GM18507 (cell line): ENCODE measurements around the gene GPR108.
"Not testable (repeated sequence)": the region's sequence is repeated elsewhere in the genome, so short reads cannot be mapped to it uniquely, and the experiment has no call there.

Experiments
- DNase-seq: peaks from one replicate; pipeline ENCODE4 v3.0.0; 2011; ENCODE audit warnings: low read depth; ENCODE audit not compliant: insufficient read length; ENCODE audit errors: extremely low spot score
- FAIRE-seq: peaks from 2 replicates; lab custom pipeline; 2011; peaks lifted over from hg19 to GRCh38; lab: Jason Lieb, UNC

GPR108 gene

GRCh38 chr19:6737284-6737872 lies at the start of gene GPR108:
Gene GPR108, minus strand, starts transcription at chr19:6737580. Its CDS starts 4 bp downstream, at chr19:6737576.
- DNase-seq (peak; percentile 91), FAIRE-seq (peak; percentile 100)

- no peak for DNase-seq
- FAIRE-seq = peak; percentile 24
Observed at GRCh38 chr19:6779206-6779605, 41.8 kb upstream of the GPR108 start.

GRCh38 chr19:6778386-6778785 lies 41.0 kb upstream of the GPR108 start:
- DNase-seq (no peak), FAIRE-seq (no peak)

- no peak for FAIRE-seq
- no peak for DNase-seq
Observed at GRCh38 chr19:6777434-6777833, 40.1 kb upstream of the GPR108 start.

GRCh38 chr19:6776999-6777398 lies 39.6 kb upstream of the GPR108 start:
- DNase-seq (no peak), FAIRE-seq (no peak)

GRCh38 chr19:6776045-6776444 lies 38.7 kb upstream of the GPR108 start:
- not testable (repeated sequence) for FAIRE-seq, DNase-seq

GRCh38 chr19:6774821-6775707 lies 37.7 kb upstream of the GPR108 start:
- no peak for DNase-seq

GRCh38 chr19:6773323-6773931 lies 36.0 kb upstream of the GPR108 start:
- FAIRE-seq (peak; percentile 76), DNase-seq (no peak)

More at GRCh38 chr19:6774821-6775707, 37.7 kb upstream of the GPR108 start:
- FAIRE-seq = no peak

GRCh38 chr19:6772866-6773322 lies 35.5 kb upstream of the GPR108 start:
- FAIRE-seq (no peak), DNase-seq (no peak)

GRCh38 chr19:6772028-6772865 lies 34.9 kb upstream of the GPR108 start, which contains the start of gene VAV1:
Gene VAV1, plus strand, starts transcription at chr19:6772708. Its CDS starts 100 bp downstream, at chr19:6772808.
- FAIRE-seq (peak; percentile 81), DNase-seq (peak; percentile 83)

- FAIRE-seq = not testable (repeated sequence)
Observed at GRCh38 chr19:6771648-6772027, 34.3 kb upstream of the GPR108 start.

GRCh38 chr19:6769006-6769619 lies 31.7 kb upstream of the GPR108 start:
- no peak for FAIRE-seq

More at GRCh38 chr19:6771648-6772027, 34.3 kb upstream of the GPR108 start:
- DNase-seq = not testable (repeated sequence)

GRCh38 chr19:6768236-6768785 lies 30.9 kb upstream of the GPR108 start:
- DNase-seq (no peak), FAIRE-seq (no peak)

More at GRCh38 chr19:6769006-6769619, 31.7 kb upstream of the GPR108 start:
- DNase-seq = no peak

- DNase-seq = peak; percentile 83
- peak; percentile 97 for FAIRE-seq
Observed at GRCh38 chr19:6767357-6768235, 30.2 kb upstream of the GPR108 start, which contains the start of gene SH2D3A. Gene SH2D3A, minus strand, starts transcription at chr19:6767435. Its CDS starts 3,687 bp downstream, at chr19:6763748.

- FAIRE-seq (no peak), DNase-seq (no peak)
Observed at GRCh38 chr19:6767081-6767356, 29.6 kb upstream of the GPR108 start.

GRCh38 chr19:6766357-6767080 lies 29.1 kb upstream of the GPR108 start:
- DNase-seq = no peak
- FAIRE-seq = no peak

GRCh38 chr19:6765738-6766356 lies 28.5 kb upstream of the GPR108 start:
- DNase-seq = no peak
- no peak for FAIRE-seq
